ENCODE results near the gene ADAMTS17.

Gene ADAMTS17

GRCh38 chr15:100180921-100181320 lies 160.9 kb downstream of the ADAMTS17 start:
- in situ Hi-C loops (cut with HindIII; ENCODE audit: low sequenced_read_pairs) = no loop called here
- H3K4me3 ChIP-seq (ENCODE audit: low read depth, low read length) = no peak overlapping the region
- no peak for TF ChIP-seq CTCF (IDR thresholded peaks at IDR 0.05; ENCODE audit: low read depth, low read length)
- no peak for DNase-seq (ENCODE audit: low read depth, low spot score)

- in situ Hi-C loops (cut with HindIII; ENCODE audit: low sequenced_read_pairs) = no loop called here
- no peak for DNase-seq (ENCODE audit: low read depth, low spot score)
- H3K4me3 ChIP-seq (ENCODE audit: low read depth, low read length) = no peak overlapping the region
- TF ChIP-seq CTCF (IDR thresholded peaks at IDR 0.05; ENCODE audit: low read depth, low read length) = no peak
These were observed 166.2 kb downstream of the ADAMTS17 start for GRCh38 chr15:100175406-100176114.

- in situ Hi-C loops (cut with HindIII; ENCODE audit: low sequenced_read_pairs) = no loop called here
- no peak overlapping the region for H3K4me3 ChIP-seq (ENCODE audit: low read depth, low read length)
- no peak for TF ChIP-seq CTCF (IDR thresholded peaks at IDR 0.05; ENCODE audit: low read depth, low read length)
- no peak for DNase-seq (ENCODE audit: low read depth, low spot score)
These were observed 166.9 kb downstream of the ADAMTS17 start for GRCh38 chr15:100174904-100175275.

GRCh38 chr15:100174159-100174903 lies 167.4 kb downstream of the ADAMTS17 start:
- in situ Hi-C loops (cut with HindIII; ENCODE audit: low sequenced_read_pairs) = no loop called here
- DNase-seq (ENCODE audit: low read depth, low spot score) = no peak
- no peak overlapping the region for H3K4me3 ChIP-seq (ENCODE audit: low read depth, low read length)
- TF ChIP-seq CTCF (IDR thresholded peaks at IDR 0.05; ENCODE audit: low read depth, low read length) = no peak

- in situ Hi-C loops (cut with HindIII; ENCODE audit: low sequenced_read_pairs) = no loop called here
- TF ChIP-seq CTCF (IDR thresholded peaks at IDR 0.05; ENCODE audit: low read depth, low read length) = no peak
- H3K4me3 ChIP-seq (ENCODE audit: low read depth, low read length) = no peak overlapping the region
- DNase-seq (ENCODE audit: low read depth, low spot score) = no peak
These were observed 169.3 kb downstream of the ADAMTS17 start for GRCh38 chr15:100172356-100173024.

GRCh38 chr15:100171411-100171810 lies 170.4 kb downstream of the ADAMTS17 start:
- DNase-seq (ENCODE audit: low read depth, low spot score) = no peak
- in situ Hi-C loops (cut with HindIII; ENCODE audit: low sequenced_read_pairs) = no loop called here
- no peak for TF ChIP-seq CTCF (IDR thresholded peaks at IDR 0.05; ENCODE audit: low read depth, low read length)
- no peak overlapping the region for H3K4me3 ChIP-seq (ENCODE audit: low read depth, low read length)

Measured in astrocyte of the spinal cord (primary cell).